ENCODE data around the gene PDE11A. TPM values are rescaled to one million over a fixed set of nuclear protein-coding genes. Genes with fewer than 3 reads are reported as not detected.

The PDE11A gene
- total and polyA plus RNA-seq, 2 of the 13 experiments (the other 11 are each of a cell fraction or from before 2014, with no cell fraction given): 1.2 to 1.7 TPM

- no peaks in the 10 kb centered on the region for H3K36me3 ChIP-seq (replicated peaks in 1 of 2; ENCODE audit: control insufficient read depth in 1 of 2, insufficient read depth in 2 of 2, low read length in 2 of 2)
- no peaks in the 10 kb centered on the region for H3K9me3 ChIP-seq (ENCODE audit: low read length)
- ATAC-seq (peak; percentile 70), FAIRE-seq (no peak), DNase-seq (ENCODE audit: low spot score) (no peak)
- no peaks in the 10 kb centered on the region for H3K79me2 ChIP-seq (ENCODE audit: insufficient read depth, low read length)
- H4K20me1 ChIP-seq (ENCODE audit: insufficient read depth, low read length): no peaks in the 10 kb centered on the region
- no TSS peak for BruUV-seq (replicated peaks)
- ChIA-PET POLR2A (interaction anchor here (1.7 kb wide), 1 partner anchor 8 kb away, joined by 5 read pairs; no protein-coding TSS in a partner anchor), CTCF (ENCODE audit: low intra/inter-chr PET ratio, low total read pairs) (no interaction called here)
- peaks cover 41% of the 10 kb centered on the region for H3K4me1 ChIP-seq (ENCODE audit: insufficient read depth, low read length)
- WGBS (ENCODE audit: low lambda C conversion rate): 41% methylated on average over 5 of the region's 5 CpGs
- no peaks in the 10 kb centered on the region; a peak in 1 of 5 replicates for H3K27me3 ChIP-seq (ENCODE audit: control insufficient read depth in 1 of 2, insufficient read depth in 2 of 2, low read length in 2 of 2)
- H3K27ac ChIP-seq (ENCODE audit: extremely low read length, insufficient read depth, low read length): no peak overlapping the region
- peak overlapping the region; percentile 77 for H3K4me2 ChIP-seq (ENCODE audit: low read depth, low read length)
- H3K4me3 ChIP-seq (replicated peaks in 1 of 3; ENCODE audit: insufficient read depth in 1 of 3, low read depth in 2 of 3, low read length in 3 of 3): peak overlapping the region; percentile 29 to 42 (median 38); a peak in 5 of 6 replicates
- H3K9ac ChIP-seq (ENCODE audit: insufficient read depth, low read depth, low read length): peak overlapping the region; percentile 37; the same call in 1 of the 2 replicates
- intact Hi-C loops (cut with micrococcal nuclease; ENCODE audit: unreplicated experiment): no loop called here
- in situ Hi-C loops (cut with HindIII; ENCODE audit: extremely low pct_ligation_motif_present, low pct_unique_long_range_greater_than_20kb): no loop called here
- peak overlapping the region; percentile 34 for H2AFZ ChIP-seq (ENCODE audit: low read length)
- TF ChIP-seq ZNF101 (CRISPR knock-in tag; IDR thresholded peaks at IDR 0.05; ENCODE audit: borderline replicate concordance, low read depth) (no peak), RNF2 (conservative IDR thresholded peaks at IDR 0.05; ENCODE audit: low read depth) (no peak), ZNF512B (CRISPR knock-in tag; IDR thresholded peaks at IDR 0.05; ENCODE audit: borderline replicate concordance) (no peak), ZFX (CRISPR knock-in tag; IDR thresholded peaks at IDR 0.05; ENCODE audit: low read depth) (0 out of 2 replicates have a peak, but pooled peaks have one; percentile 17), HOXA3 (CRISPR knock-in tag; IDR thresholded peaks at IDR 0.05) (no peak), WIZ (CRISPR knock-in tag; IDR thresholded peaks at IDR 0.05) (no peak), ZBTB7B (CRISPR knock-in tag; IDR thresholded peaks at IDR 0.05) (no peak), ZNF687 (CRISPR knock-in tag; IDR thresholded peaks at IDR 0.05) (peak; percentile 12; the same call in 1 of the 2 replicates), ZBTB10 (CRISPR knock-in tag; IDR thresholded peaks at IDR 0.05; ENCODE audit: borderline replicate concordance) (no peak)
Measured at GRCh38 chr2:177585234-177585863, 487.2 kb downstream of the PDE11A start.
